Caki2 (cell line): ENCODE data around the gene MROH8. TPM values are rescaled to one million over a fixed set of nuclear protein-coding genes. Genes with fewer than 3 reads are reported as not detected.

Experiments used
- DNase-seq: peaks from one replicate; pipeline ENCODE4 v3.0.0-alpha.2; 2015; ENCODE audit warnings: low read depth
- in situ Hi-C: cut with HindIII; loops from 2 replicates; pipeline ENCODE4 v1.10.0; 2016; ENCODE audit warnings: low sequenced_read_pairs, low pct_unique_long_range_greater_than_20kb, mixed read lengths
- total RNA-seq: library from RNA; depleted of rRNA; stranded (reverse); fragments of >200 nt; shearing (Covaris generic); gene quantifications from 2 replicates; pipeline ENCODE4 v1.2.3, GENCODE V29; 2014; ENCODE audit warnings: low replicate concordance

MROH8 gene
- total RNA-seq, 1 experiment from 2014 or later, result 0.51 TPM

DNA sequence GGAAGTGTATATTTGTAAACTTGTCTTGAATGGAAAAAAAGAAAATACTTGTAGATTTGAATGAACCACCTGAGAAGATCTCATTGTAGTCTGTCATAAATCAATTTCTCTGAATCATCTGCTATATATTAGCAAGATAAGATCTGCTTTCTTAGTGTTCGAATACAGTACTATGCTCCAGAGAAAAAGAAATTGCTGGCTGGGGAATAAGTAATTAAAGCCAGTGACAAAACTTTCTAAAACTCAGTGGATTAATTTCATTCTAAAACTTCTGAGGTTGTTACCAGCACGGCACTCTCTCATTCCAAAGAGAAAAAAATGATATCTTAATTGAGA is 22.4 kb upstream of the MROH8 start:
- DNase-seq, result no peak
- in situ Hi-C loops, result no loop called here

DNA sequence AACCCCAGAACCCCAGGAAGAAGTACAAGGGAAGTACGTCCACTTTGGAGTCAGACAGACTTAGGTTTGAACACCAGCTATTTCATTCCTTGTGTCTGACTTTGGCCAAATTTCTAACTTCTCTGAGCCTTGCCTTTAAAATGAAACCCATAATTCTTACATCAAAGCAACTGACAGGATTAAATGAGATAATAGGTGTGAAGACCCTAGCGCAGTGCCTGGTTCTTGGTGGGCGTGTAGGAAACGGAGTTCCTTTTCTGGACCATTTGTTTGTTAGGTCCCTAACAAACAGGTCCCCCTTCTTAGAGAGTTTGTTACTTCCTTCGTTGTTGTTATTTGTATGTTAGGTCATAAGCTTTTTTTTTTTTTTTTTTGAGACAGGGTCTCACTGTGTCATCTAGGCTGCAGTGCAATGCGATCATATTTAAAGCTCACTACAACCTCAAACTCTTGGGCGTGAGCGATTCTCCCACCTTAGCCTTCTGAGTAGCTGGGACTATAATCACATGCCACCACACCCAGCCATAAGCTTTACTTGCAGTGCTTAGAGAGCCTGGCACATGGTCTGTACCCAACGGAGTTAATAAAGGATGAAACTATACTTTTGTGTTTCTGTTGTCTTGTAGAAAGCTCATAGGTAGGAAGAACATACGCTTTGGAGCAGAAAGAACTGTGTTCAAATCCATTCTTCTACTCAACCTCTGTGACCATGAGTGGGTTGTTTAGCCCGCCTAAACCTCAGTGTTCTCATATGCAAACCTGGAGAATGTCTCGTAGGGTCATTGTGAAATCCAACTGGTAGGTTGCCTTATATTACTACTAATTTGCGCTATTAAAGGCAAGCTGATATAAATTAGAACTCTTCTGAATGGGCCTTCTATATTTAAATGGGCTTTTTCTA is 21.8 kb upstream of the MROH8 start:
- DNase-seq, result no peak
- in situ Hi-C loops, result no loop called here

DNA sequence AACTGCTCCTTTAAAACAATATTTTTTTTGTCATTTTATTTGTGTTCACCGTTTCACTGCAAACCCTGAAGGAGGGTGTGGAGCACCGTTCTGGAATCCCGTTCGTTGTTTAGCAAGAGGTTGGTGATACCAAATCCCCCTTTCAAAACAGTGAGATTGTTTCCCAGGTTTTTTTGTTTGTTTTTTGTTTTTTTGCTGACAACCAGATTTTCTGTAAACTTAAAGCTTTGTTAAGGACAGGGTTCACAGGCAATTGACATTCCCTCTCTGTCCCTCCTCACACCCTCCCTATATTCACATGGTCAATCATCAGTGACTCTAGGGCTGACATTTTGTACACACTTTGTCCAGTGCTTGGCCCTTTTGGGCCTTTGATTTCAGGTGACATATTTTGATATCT is 21.0 kb upstream of the MROH8 start:
- no peak for DNase-seq
- in situ Hi-C loops, result no loop called here

DNA sequence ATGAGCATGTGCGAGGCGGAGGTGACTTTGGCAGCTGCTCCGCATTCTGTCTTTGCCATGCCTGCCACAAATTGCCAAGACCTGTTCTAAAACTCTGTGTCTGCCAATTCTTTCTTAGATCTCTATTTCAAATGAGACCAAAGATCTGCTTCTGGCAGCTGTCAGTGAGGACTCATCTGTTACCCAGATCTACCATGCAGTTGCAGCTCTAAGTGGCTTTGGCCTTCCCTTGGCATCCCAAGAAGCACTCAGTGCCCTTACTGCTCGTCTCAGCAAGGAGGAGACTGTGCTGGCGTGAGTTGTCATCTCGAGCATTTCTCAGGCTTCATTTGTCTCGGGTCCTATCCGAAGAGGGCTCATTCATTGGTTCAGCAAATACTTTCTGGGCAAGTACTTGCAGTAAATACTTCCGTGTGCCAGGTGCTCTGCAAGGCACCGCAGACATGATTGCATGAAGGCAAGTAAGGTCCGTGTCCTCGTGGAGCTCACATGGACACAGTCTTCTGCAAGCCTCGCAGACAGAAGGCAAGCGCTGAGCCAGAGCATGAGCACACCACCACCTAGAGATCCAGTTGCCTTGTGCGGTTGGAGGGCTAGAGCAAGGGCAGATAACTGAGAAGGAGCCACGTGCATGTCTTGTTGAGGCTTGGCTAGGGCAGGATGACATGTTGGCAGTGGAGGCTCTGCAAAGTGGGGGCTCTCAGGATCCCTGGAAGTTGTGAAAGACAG is 19.7 kb upstream of the MROH8 start:
- in situ Hi-C loops, result no loop called here
- DNase-seq, result no peak

DNA sequence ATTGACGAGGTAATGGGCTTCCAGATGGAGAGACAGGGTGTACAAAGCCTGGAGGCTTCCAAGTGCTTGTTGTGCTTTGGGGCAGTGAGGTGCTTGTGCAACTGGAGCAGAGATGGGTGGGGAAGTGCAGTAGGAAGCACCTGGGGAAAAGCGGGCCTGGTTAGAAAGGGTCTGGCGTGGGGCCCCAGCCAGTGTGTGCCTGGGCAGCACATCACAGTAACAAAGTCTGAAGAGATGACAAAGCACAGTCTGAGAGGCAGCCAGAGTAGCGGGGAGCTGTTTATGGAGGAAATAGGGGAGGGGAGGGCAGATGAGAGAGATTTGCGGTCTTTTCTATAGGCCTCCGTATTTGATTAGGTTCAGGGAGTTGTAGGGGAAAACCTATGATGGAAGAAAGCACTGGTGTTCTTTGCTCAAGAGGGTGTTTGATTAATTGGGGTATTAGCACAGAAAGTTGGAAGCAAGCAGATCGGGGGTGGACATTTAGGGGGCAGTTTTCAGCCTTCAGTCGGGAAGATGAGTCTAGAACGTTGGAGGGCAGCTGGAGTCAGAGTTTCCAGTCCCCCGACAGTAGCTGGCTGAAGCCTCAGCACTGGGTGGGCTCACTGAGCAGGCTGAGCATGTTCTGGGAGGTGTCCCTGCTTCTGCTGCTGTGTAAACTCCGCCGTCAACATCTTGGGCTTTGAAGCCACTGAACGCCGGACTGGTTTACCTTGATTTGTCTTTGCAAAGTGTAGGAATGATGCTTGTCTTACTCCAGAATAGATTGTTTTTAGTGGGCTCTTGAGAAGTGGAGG is 15.5 kb upstream of the MROH8 start:
- no peak for DNase-seq
- in situ Hi-C loops, result no loop called here

DNA sequence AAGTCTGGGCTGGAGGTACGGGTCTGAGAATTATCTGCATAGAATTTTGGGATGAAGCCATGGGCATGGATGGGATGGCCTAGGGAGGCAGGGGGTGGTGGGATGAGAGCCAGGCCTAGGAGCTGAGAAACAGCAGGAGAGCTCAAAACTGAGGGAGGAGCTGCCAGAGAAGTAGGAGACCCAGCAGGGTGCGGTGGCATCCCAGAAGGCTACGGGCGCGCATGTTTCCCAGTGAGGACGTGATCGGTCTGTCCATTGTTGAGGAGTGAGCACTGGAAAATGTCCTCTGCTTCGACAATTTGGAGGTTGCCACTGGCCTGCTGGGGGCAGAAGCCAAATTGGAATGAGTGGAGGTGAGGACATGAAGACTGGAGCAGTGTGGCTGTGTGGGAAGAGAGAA is 14.5 kb upstream of the MROH8 start:
- in situ Hi-C loops, result no loop called here

DNA sequence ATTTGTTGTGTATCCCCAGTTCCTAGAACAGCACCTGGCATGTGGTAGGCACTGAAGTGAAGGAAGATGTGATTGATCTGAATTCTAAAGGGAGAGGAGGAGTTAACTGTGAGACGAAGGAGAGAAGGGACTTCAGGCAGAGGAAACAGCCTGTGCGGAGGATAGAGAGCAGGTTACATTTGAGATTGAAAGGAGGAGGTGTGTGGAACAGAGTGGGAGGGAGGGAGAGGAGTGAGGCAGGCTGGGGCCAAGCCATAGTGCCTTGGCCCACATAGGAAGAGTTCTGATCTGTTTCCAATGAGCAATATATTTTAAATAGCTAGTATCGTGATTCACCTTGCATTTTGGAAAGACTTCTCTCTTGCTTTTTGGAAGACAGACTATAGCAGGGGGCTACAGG is 13.9 kb upstream of the MROH8 start:
- in situ Hi-C loops, result no loop called here
- DNase-seq, result no peak

More for the DNA sequence above, 14.5 kb upstream of the MROH8 start:
- no peak for DNase-seq

DNA sequence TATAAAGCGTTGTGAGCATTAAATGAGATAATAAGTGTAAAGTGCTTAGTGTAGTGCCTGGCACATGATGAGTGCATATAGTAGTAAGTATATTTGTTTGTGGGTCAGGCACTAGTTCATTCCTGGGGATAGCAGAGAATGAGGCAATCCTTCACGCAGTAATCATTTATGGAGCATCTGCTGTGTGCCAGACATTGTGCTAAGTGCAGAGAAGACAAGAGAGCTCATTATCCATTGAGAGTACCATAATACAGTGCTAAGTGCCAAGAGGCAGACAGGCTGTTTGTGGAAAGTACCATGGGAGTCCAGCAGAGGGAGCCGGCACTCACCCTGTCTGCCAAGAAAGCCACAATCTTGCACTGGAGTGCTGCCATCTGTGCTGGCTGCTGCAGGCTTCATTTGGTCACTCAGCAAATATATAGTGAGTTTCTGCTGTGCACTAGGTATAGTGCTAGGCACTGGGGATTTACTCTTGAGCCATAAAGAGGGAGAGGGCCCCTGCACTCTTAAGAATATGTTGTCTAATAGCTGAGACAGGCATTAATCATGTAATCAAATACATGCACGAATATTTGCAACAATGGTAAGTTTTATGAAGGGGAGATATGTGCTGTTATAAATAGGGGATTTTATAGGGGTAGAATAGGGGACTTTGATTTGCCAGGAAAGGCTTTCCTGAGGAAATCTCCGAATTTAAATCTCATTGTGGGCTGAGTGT is 12.9 kb upstream of the MROH8 start:
- DNase-seq, result peak; percentile 68
- in situ Hi-C loops, result no loop called here

DNA sequence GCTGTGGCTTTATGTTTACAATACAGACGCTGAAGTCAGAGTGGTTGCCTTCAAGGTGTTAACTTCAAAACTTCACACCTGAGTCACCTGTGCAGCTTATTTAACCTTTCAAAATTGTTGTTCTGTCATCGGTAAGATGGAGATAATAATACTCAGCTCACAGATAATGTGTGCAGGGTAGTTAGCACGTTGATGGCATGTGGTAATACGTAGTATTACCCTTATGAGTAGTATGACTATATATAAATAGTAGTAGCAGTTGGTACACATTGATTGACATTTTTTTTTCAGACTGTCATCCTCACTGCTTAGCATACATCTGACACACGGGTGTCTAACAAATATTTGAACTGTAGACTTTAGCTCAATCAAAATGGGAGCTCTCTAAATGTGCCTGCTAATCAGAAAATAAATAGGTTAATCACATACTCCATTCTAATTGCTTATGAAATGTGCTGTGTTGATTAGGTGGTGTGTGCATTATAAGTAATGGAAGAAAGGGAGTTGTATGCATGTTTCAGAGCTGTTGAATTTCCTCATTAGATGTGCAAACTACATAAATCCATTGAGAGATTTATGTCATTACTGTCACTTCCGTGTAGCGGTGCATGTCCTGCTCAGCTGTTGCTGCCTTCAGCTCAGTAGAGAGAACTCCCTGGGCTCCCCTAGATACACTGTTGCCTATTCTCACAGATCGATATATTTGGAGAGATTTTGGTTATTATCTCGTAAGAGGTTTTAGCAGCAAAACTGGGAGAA is 11.2 kb upstream of the MROH8 start:
- no peak for DNase-seq
- in situ Hi-C loops, result no loop called here

DNA sequence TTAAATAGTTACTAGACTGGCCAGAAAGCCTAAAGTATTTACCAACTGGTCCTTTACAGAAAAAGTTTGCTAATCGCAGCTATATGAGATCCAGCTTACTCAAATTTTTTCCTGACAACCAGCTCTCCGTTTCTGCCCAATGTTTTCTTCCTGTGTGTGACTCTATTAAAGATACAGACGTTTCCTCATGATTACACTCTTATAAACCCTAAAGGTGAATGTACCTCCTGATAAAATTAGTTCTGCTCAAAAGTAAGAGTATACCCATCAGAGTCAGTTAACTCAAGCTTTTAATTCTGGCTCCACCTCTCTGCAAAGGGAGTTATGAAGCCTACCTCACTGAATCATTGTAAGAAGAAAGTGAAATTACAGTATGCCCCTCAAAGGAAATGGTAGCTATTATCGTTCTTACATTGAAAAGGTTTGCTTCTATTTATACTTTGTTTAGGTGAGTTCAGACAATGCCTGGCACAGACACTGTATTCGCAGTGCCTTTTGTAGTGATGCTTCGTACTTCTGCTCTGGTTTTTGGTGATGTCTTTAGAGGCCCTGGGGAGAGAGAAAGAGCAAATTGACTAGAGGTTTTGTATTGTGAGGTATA is 10.2 kb upstream of the MROH8 start:
- in situ Hi-C loops, result no loop called here
- no peak for DNase-seq

DNA sequence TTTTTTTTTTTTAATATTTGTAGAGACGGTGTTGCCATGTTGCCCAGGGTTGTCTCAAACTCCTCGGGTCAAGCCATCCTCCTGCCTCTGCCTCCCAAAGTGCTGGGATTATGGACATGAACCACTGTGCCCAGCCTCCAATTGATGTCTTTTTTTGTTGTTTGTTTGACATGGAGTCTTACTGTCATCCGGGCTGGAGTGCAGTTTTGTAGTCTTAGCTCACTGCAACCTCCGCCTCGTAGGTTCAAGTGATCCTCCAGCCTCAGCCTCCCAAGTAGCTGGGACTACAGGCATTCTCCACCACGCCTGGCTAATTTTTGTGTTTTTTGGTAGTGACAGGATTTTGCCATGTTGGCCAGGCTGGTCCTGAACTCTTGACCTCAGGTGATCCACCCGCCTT is 9.4 kb upstream of the MROH8 start:
- no peak for DNase-seq
- in situ Hi-C loops, result no loop called here

DNA sequence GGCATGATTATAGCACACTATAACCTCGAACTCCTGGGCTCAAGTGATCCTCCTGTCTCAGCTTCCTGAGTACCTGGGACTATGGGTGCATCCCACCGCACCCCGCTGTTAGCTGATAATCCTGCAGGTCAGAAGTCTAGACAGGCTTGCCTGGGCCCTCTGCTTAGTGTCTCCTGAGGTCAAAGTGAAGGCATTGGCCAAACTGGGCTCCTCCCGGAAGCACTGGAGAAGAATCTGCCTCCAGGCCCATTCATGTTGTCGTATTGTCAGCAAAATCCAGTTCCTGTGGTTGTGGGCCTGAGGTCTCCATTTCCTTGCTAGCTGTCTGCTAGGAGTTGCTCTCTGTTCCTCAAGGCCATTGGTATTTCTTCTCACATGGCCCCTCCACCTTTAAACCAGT is 6.3 kb upstream of the MROH8 start:
- in situ Hi-C loops, result no loop called here
- no peak for DNase-seq

DNA sequence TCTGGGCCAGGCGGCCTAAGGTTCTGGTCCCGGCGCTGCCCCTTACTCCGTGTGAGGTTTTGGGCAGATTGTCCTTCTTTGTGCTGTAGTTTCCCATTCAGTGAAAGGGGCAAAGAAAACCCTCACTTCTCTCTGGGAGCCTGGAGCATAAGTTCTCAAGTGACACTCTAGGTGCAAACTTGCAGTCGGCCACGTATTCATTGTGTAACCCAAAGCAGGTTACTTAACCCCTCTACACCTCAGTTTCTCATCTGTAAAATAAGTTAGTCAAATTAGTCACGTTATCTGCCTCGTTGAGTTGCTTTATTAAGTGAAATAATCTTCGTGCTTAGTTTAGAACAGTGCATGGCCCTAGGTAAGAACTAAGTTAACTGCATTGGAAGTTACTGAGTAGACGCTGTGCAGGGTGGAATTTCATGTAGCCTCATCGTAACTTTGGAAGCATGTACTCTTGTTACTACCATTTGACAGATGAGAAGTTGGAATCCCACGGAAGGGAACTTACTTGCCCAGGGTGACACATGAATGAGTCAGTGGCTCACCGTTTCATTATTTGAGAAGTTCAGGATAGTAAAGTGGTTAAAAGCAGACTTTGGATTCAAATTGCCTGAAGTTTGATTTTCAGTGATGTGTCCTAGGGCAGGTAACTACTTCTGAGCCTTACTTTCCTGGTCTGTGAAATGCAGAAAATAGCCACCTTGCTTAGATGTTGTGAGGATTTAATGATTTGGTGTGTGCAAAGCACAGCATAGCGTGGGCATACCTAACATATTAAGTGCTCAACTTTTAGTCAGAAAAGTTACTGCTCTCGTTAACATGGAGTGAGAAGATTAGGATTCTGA is 556 bp upstream of the MROH8 start:
- DNase-seq, result peak; percentile 22
- in situ Hi-C loops, result no loop called here

DNA sequence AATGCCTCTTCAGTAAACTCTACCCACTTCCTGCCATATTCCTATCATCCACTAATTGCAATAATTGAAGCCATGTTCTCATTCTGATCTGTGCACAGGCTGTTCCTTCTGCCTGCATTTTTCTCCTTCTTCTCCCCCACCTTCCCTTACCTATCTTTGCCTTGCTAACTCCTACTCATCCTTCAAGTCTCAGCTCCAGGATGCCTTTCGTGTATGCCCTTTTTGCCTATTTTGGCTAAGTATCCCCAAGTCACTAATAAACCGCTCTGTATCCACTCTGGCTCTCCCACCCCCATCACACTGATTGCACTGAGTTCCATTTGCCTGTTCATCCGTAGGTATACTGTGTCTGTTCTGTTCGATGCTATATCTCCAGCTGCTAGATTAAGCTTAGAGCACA is 6.5 kb downstream of the MROH8 start:
- no peak for DNase-seq
- in situ Hi-C loops, result no loop called here

DNA sequence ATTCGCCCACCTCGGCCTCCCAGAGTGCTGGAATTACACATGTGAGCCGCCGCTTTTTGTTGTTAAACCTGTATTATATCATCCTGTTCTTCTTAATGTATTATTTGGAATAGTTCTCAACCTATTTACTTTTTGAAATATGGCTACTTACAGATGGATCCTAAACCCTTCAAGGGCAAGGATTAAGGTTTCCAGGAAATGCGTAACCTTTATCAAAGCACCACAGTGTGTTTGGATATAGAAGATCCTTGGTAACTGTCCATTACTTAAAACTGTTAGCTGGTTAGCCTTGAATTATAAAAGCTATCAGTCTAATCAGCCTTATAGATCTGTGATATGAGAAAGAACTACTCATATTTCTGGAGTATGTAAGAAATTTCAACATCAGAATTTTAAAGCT is 12.5 kb downstream of the MROH8 start:
- DNase-seq, result no peak
- in situ Hi-C loops, result no loop called here

DNA sequence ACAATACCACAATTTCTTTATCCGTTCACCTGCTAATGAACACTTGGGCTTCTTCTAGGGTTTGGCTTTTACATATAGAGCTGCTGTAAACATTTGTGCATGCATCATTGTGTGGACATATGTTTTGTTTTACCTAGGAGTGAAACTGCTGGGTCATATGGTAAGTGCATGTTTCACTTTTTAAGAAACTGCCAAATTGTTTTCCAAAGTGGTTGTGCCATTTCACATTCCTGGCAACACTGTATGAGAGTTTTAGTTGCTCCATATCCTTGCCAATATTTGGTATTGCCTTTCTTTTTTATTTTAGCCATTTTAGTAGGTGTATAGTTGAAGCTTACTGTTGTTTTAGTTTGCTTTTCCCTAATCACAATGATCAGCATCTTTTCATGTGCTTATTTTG is 14.3 kb downstream of the MROH8 start:
- DNase-seq, result no peak
- in situ Hi-C loops, result no loop called here
